ENCODE measurements around the gene CCDC40.

- TF ChIP-seq FOXJ3 (CRISPR knock-in tag; IDR thresholded peaks at IDR 0.05; ENCODE audit: borderline replicate concordance) = no peak
- no peak for TF ChIP-seq ESRRA (CRISPR knock-in tag; IDR thresholded peaks at IDR 0.05; ENCODE audit: borderline replicate concordance)
- no peak for TF ChIP-seq CTCF (IDR thresholded peaks at IDR 0.05)
- no peak for TF ChIP-seq TEAD4 (CRISPR knock-in tag; IDR thresholded peaks at IDR 0.05)
- no peak for TF ChIP-seq FOXK1 (CRISPR knock-in tag; IDR thresholded peaks at IDR 0.05)
- TF ChIP-seq ETV6 (CRISPR knock-in tag; IDR thresholded peaks at IDR 0.05) = no peak
- TF ChIP-seq HMGXB4 (CRISPR knock-in tag; IDR thresholded peaks at IDR 0.05) = no peak
- TF ChIP-seq HMGA2 (CRISPR knock-in tag; IDR thresholded peaks at IDR 0.05) = no peak
- no peak for TF ChIP-seq NFYB (CRISPR knock-in tag; conservative IDR thresholded peaks at IDR 0.05; ENCODE audit: low read depth)
- no peak for TF ChIP-seq E2F1 (CRISPR knock-in tag; IDR thresholded peaks at IDR 0.05)
- no peak for TF ChIP-seq NFE2L1 (CRISPR knock-in tag; IDR thresholded peaks at IDR 0.05)
Observed at GRCh38 chr17:80114758-80115157, 78.3 kb downstream of the CCDC40 start.

Measured in WTC11 (cell line).